Ecto neural progenitor cell (in vitro differentiated cells): ENCODE results near the gene CCN2.
A peak's percentile ranks its signal among the peaks of the same experiment; 100 is the strongest.
"Not testable (repeated sequence)": the region's sequence is repeated elsewhere in the genome, so short reads cannot be mapped to it uniquely, and the experiment has no call there.

Source experiments
- DNase-seq: peaks from one replicate; pipeline ENCODE4 v3.0.0-alpha.2; 2018; ENCODE audit warnings: low spot score

CCN2 gene

GRCh38 chr6:131937703-131938631 is 13.2 kb downstream of the CCN2 start:
- no peak for DNase-seq

GRCh38 chr6:131937226-131937625 is 13.9 kb downstream of the CCN2 start:
- no peak for DNase-seq

DNA sequence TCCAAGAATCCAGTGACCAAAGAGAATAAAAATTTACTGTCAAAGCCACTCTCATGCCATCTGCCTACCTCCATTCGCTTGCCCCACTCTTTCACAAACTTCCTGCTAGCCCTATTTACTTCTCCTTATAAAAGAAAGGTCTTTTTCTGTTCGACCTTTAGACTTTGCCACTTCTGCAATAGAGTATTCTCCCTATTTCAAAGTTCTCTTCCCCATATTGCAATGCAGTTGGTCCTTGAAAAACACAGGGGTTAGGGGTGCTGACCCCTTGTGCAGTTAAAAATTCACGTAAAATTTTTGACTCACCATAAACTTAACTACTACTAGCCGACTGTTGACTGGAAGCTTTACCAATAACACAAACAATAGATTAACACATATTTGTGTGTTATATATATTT is 15.0 kb downstream of the CCN2 start:
- DNase-seq, result no peak

- no peak for DNase-seq
These were observed 20.0 kb downstream of the CCN2 start for GRCh38 chr6:131931063-131931750.

- DNase-seq, result no peak
These were observed 21.2 kb downstream of the CCN2 start for GRCh38 chr6:131929976-131930375.

DNA sequence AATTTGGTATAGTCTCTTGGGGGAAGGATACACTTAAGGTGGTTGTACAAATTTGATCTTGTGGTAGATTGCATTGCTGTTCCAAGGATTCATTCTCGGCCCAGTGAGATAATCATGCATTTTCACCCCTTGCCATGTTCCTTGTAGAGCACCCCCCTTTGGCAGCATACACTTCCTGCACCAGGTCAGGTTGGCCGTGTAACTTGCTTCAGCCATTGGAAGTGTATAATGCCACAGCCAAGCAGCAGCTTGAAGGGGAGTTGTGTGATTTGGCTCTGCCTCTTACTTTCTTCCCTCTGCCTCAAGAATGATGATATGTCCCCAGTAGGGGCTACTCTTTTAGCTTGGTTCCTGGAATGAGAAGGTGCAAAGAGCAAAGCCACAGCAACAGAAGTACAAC is 21.9 kb downstream of the CCN2 start:
- DNase-seq, result no peak

DNA sequence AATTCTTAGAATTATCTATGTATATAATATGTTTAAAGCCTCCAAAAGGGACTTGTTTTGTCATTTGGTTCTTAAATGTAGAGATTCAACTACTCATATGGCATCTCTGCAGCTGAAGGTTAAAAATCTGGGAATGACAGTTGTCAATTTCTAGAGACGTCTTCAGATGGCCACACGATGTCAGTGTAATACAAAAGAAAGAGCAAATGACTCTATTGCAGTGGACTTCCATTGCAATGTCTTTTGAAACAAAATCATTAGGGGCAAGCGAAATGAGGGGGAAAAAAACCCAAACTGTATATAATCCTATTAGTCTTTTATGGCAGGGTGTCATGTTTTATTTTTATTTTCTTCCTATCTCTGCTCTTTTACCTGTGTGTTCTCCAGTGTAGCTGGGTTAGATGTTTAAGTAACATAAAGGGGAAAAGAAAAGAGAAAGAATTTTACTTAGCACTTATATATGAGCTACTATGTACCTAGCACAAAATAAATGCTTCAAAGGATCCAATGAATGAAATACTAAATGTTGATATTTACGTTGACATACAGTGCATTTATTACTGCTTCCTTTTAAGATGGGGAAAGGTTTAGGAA is 26.2 kb downstream of the CCN2 start:
- DNase-seq, result no peak

GRCh38 chr6:131923356-131923755 is 27.8 kb downstream of the CCN2 start:
- DNase-seq, result peak; percentile 71

GRCh38 chr6:131920656-131921055 is 30.5 kb downstream of the CCN2 start:
- no peak for DNase-seq

DNA sequence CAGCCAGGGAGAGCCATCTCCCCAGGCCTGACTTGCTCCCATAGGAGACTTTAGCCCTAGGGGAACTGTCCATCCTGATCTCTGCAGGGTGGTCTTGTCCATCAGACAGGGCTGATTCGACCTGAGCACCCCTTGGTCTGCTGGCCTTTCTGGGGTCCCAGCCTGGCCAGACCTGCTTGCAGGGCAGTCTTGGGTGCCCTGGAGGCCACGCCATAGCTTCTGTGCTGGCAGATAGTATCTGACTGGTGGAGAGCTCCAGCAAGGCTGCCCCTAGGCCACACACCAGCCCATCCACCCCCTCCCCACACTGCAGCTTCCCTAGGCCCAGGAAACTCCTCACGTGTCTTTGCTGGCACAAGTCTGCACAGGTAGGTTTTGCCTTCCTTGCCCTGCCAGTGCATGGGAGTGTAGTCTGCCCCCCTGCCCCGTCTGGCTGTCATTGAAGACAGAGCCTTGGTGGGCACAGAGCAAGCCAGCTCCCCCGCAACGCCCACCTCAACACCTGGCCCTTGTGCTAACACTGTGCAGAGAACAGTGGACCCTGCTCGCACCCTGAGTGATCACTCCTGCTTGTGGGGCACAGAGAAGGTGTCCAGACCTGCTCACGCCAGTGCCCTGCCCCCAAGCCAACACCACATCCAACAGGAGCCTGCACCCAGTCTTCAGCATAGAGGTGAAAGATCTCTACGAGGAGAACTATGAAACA is 32.4 kb downstream of the CCN2 start:
- no peak for DNase-seq

- DNase-seq, result no peak
These were observed 33.2 kb downstream of the CCN2 start for GRCh38 chr6:131917763-131918649.

GRCh38 chr6:131917318-131917717 is 33.9 kb downstream of the CCN2 start:
- no peak for DNase-seq

- no peak for DNase-seq
These were observed 34.3 kb downstream of the CCN2 start for GRCh38 chr6:131916847-131917246.

- not testable (repeated sequence) for DNase-seq
These were observed 34.9 kb downstream of the CCN2 start for GRCh38 chr6:131916091-131916796.

DNA sequence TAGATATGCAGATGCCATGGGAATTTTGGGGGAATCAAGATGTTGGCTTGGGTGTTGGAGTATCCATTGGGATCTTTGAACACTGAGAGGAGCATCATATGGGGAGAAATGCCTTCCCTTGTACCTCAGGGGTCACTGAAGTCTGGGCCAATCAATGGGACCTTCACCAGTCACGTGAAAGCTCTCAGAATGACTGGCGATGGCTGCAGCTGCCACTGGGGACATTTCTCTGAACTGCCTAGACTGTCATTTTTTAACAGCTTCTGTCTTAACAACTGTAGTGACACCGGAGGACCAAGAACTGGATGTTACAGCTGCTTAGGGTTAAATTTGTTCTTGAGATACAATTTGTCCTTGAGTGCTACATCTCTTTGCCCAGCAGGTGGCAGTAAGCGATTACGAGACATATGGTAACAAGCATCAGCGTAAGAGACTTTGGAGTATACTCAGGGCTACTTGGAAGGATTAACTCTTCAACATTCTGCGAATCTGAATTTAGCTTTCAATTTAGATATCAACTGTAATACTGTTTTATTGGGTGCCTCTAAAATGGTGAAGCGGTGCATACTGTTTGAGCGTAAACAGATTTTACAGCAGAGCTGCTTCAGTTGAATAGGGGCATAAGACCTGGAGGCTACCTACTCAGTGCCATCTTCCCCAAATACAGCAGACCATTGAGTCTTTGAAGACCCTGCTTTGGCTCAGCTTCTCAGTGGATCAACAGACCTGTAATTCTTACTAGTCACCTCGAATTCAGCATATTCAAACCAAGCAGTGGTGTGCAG is 36.0 kb downstream of the CCN2 start:
- DNase-seq, result peak; percentile 54

GRCh38 chr6:131914234-131914633 is 36.9 kb downstream of the CCN2 start:
- DNase-seq, result no peak

DNA sequence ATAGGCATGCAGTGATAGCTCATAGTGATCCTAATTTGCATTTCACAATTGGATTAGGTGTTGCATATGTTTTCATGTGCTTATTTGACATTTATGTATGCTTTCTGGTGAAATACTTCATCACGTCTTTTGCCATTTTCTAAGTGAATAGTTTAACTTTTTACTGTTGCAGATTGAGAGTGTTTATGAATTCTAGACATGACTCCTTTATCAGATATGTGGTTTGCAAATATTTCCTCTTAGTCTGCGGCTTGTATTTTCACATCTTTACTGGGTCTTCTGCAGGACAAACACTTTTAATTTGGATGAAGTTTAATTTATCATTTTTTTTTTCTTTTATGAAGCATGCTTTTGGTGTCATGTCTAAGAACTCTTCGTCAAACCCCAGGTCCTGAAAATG is 39.2 kb downstream of the CCN2 start:
- no peak for DNase-seq

- DNase-seq, result no peak
These were observed 40.2 kb downstream of the CCN2 start for GRCh38 chr6:131910956-131911355.

- no peak for DNase-seq
These were observed 41.0 kb downstream of the CCN2 start for GRCh38 chr6:131910219-131910589.
